GM23338 (cell line): ENCODE data around the gene TASP1. TPM values are rescaled to one million over a fixed set of nuclear protein-coding genes. Genes with fewer than 3 reads are reported as not detected.

Experiments
- ATAC-seq: fragments of 200-7000 bp; cut with Tn5 transposase; 3 replicates; pipeline ENCODE4 v1.9.1; 2020
- DNase-seq: peaks from one replicate; pipeline ENCODE4 v3.0.0-alpha.2; 2015; ENCODE audit warnings: low spot score
- H2AFZ ChIP-seq: fragments of 200-600 bp; sonication (generic); 2 replicates; pipeline ENCODE4 v1.8.0; 2016; ENCODE audit warnings: antibody characterized with exemption, mild to moderate bottlenecking, moderate library complexity
- H3F3A ChIP-seq: fragments of 200-600 bp; sonication (generic); replicated peaks from 2 replicates; pipeline ENCODE4 v1.8.0; 2017; ENCODE audit warnings: antibody characterized with exemption, mixed run types, low read depth
- H3K27ac ChIP-seq: fragments of 200-600 bp; sonication (generic); 2 replicates; pipeline ENCODE4 v1.6.1; 2016; ENCODE audit warnings: low read depth
- H3K27me3 ChIP-seq: fragments of 200-600 bp; sonication (generic); 2 replicates; pipeline ENCODE4 v1.8.0; 2016; ENCODE audit warnings: mild to moderate bottlenecking, mixed run types, moderate library complexity; ENCODE audit not compliant: insufficient read depth
- H3K36me3 ChIP-seq: fragments of 200-600 bp; sonication (generic); 2 replicates; pipeline ENCODE4 v1.8.0; 2016; ENCODE audit warnings: mild to moderate bottlenecking; ENCODE audit not compliant: insufficient read depth
- H3K4me1 ChIP-seq: fragments of 200-600 bp; sonication (generic); 2 replicates; pipeline ENCODE4 v1.8.0; 2016; ENCODE audit warnings: mild to moderate bottlenecking, moderate library complexity; ENCODE audit not compliant: insufficient read depth
- H3K4me2 ChIP-seq: fragments of 200-600 bp; sonication (generic); 2 replicates; pipeline ENCODE4 v1.7.1; 2017; ENCODE audit warnings: mixed run types
- H3K4me3 ChIP-seq: fragments of 200-600 bp; sonication (generic); 2 replicates; pipeline ENCODE4 v1.6.1; 2016; ENCODE audit warnings: mixed run types
- H3K79me2 ChIP-seq: fragments of 200-600 bp; sonication (generic); replicated peaks from 2 replicates; pipeline ENCODE4 v1.8.0; 2017; ENCODE audit warnings: mild to moderate bottlenecking; ENCODE audit not compliant: insufficient read depth
- H3K9me2 ChIP-seq: fragments of 200-600 bp; sonication (generic); 2 replicates; pipeline ENCODE4 v1.8.0; 2017; ENCODE audit not compliant: insufficient read depth
- H4K20me1 ChIP-seq: fragments of 200-600 bp; sonication (generic); replicated peaks from 2 replicates; pipeline ENCODE4 v1.8.0; 2017; ENCODE audit warnings: mild to moderate bottlenecking; ENCODE audit not compliant: insufficient read depth
- H3K27ac Mint-ChIP-seq: 2 replicates; pipeline ENCODE4 v1.8.0; 2020; ENCODE audit warnings: inconsistent platforms, mild to moderate bottlenecking, moderate library complexity, mixed read lengths
- H3K27me3 Mint-ChIP-seq: 3 replicates; pipeline ENCODE4 v1.8.0; 2022; ENCODE audit warnings: low read depth, mild to moderate bottlenecking, moderate library complexity, mixed read lengths, inconsistent platforms; ENCODE audit not compliant: insufficient read depth, poor library complexity
- H3K36me3 Mint-ChIP-seq: 3 replicates; pipeline ENCODE4 v1.8.0; 2021; ENCODE audit warnings: low read depth, mild to moderate bottlenecking, inconsistent platforms, moderate library complexity, mixed read lengths
- H3K4me1 Mint-ChIP-seq: 3 replicates; pipeline ENCODE4 v1.8.0; 2020; ENCODE audit warnings: mild to moderate bottlenecking, inconsistent platforms, mixed read lengths
- H3K4me3 Mint-ChIP-seq: 3 replicates; pipeline ENCODE4 v1.8.0; 2021; ENCODE audit warnings: moderate library complexity, mild to moderate bottlenecking, inconsistent platforms, mixed read lengths
- H3K9me3 Mint-ChIP-seq: 3 replicates; pipeline ENCODE4 v1.8.0; 2020; ENCODE audit warnings: moderate library complexity, mild to moderate bottlenecking, inconsistent platforms, mixed read lengths
- EZH2 ChIP-seq: fragments of 200-600 bp; sonication (generic); IDR thresholded peaks from one replicate; pipeline ENCODE4 v1.8.0; 2017; ENCODE audit warnings: antibody characterized with exemption, mild to moderate bottlenecking, low read depth; ENCODE audit not compliant: unreplicated experiment
- JUNB ChIP-seq: IDR thresholded peaks from one replicate; pipeline ENCODE4 v1.6.1; 2016; ENCODE audit warnings: antibody characterized with exemption; ENCODE audit not compliant: unreplicated experiment
- POLR2AphosphoS5 ChIP-seq: IDR thresholded peaks from 2 replicates; pipeline ENCODE4 v1.6.1; 2016; ENCODE audit warnings: antibody characterized with exemption, low read depth
- STAT1 ChIP-seq: IDR thresholded peaks from one replicate; pipeline ENCODE4 v1.6.1; 2016; ENCODE audit warnings: antibody characterized with exemption; ENCODE audit not compliant: unreplicated experiment
- ZNF114 ChIP-seq: fragments of 250-450 bp; sonication (Bioruptor Pico); IDR thresholded peaks from 2 replicates; pipeline ENCODE4 v1.5.0; 2020; ENCODE audit warnings: mild to moderate bottlenecking, moderate library complexity
- polyA plus RNA-seq: library from polyadenylated mRNA; unstranded; fragments of >200 nt; fragmentation: Nextera tagmentation; extraction: Ambion mirVana; gene quantifications from 2 replicates; pipeline ENCODE4 v1.2.1, GENCODE V29; 2016
- total RNA-seq: library from RNA; depleted of rRNA; stranded (reverse); fragments of >200 nt; shearing (Covaris generic); gene quantifications from 2 replicates; pipeline ENCODE4 v1.2.3, GENCODE V29; 2014
- TF ChIP-seq, protein P1 (sequence below): IDR thresholded peaks from 2 replicates; pipeline ENCODE4 v1.6.1; 2016; ENCODE audit warnings: antibody characterized with exemption
- TF ChIP-seq, protein P2 (sequence below): IDR thresholded peaks from one replicate; pipeline ENCODE4 v1.6.1; 2018; ENCODE audit warnings: antibody characterized with exemption; ENCODE audit not compliant: unreplicated experiment

The TASP1 gene
- total and polyA plus RNA-seq, 2 experiments from 2014 or later = 9.7 to 9.8 TPM

DNA sequence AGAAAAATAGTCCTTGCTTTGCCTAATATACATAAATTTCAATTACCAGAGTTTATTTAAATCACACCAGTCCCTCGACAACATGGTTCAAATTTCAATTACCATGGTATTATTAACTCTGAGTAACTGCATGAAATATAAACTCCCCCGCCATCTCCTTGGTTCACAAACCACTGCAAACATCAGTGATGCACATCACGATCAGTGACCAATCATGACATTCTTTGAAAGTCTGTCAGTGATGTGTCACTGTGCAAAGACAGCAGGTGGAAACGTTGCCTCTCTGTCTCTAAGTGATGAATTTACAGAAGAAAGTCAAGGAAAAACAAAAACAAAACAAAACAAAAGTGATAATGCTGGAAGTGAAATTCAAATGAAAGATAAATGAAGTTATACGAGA lies 86.7 kb downstream of the TASP1 start:
- DNase-seq (no peak), ATAC-seq (no peak)
- Histone ChIP-seq H3K27me3 (no peaks in the 10 kb centered on the region), H3K4me1 (no peaks in the 10 kb centered on the region), H4K20me1 (no peaks in the 10 kb centered on the region), H3K27ac (no peak overlapping the region), H3K4me2 (no peak overlapping the region), H3K79me2 (no peaks in the 10 kb centered on the region), H2AFZ (no peak overlapping the region), H3F3A (no peaks in the 10 kb centered on the region), H3K9me2 (peaks cover 4% of the 10 kb centered on the region; the same call in 1 of the 2 replicates), H3K4me3 (no peak overlapping the region), H3K36me3 (no peaks in the 10 kb centered on the region)
- Mint-ChIP-seq H3K27me3 (no peaks in the 10 kb centered on the region), H3K4me3 (no peak overlapping the region), H3K36me3 (peaks cover 3% of the 10 kb centered on the region; the same call in 1 of the 3 replicates), H3K4me1 (no peaks in the 10 kb centered on the region), H3K27ac (no peak overlapping the region), H3K9me3 (no peaks in the 10 kb centered on the region)
- TF ChIP-seq STAT1 (no peak), EZH2 (no peak), JUNB (no peak), POLR2AphosphoS5 (no peak), ZNF114 (CRISPR knock-in tag) (no peak)
- TF ChIP-seq, protein P1, sequence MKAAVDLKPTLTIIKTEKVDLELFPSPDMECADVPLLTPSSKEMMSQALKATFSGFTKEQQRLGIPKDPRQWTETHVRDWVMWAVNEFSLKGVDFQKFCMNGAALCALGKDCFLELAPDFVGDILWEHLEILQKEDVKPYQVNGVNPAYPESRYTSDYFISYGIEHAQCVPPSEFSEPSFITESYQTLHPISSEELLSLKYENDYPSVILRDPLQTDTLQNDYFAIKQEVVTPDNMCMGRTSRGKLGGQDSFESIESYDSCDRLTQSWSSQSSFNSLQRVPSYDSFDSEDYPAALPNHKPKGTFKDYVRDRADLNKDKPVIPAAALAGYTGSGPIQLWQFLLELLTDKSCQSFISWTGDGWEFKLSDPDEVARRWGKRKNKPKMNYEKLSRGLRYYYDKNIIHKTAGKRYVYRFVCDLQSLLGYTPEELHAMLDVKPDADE = no peak
- TF ChIP-seq, protein P2, sequence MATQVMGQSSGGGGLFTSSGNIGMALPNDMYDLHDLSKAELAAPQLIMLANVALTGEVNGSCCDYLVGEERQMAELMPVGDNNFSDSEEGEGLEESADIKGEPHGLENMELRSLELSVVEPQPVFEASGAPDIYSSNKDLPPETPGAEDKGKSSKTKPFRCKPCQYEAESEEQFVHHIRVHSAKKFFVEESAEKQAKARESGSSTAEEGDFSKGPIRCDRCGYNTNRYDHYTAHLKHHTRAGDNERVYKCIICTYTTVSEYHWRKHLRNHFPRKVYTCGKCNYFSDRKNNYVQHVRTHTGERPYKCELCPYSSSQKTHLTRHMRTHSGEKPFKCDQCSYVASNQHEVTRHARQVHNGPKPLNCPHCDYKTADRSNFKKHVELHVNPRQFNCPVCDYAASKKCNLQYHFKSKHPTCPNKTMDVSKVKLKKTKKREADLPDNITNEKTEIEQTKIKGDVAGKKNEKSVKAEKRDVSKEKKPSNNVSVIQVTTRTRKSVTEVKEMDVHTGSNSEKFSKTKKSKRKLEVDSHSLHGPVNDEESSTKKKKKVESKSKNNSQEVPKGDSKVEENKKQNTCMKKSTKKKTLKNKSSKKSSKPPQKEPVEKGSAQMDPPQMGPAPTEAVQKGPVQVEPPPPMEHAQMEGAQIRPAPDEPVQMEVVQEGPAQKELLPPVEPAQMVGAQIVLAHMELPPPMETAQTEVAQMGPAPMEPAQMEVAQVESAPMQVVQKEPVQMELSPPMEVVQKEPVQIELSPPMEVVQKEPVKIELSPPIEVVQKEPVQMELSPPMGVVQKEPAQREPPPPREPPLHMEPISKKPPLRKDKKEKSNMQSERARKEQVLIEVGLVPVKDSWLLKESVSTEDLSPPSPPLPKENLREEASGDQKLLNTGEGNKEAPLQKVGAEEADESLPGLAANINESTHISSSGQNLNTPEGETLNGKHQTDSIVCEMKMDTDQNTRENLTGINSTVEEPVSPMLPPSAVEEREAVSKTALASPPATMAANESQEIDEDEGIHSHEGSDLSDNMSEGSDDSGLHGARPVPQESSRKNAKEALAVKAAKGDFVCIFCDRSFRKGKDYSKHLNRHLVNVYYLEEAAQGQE = no peak

DNA sequence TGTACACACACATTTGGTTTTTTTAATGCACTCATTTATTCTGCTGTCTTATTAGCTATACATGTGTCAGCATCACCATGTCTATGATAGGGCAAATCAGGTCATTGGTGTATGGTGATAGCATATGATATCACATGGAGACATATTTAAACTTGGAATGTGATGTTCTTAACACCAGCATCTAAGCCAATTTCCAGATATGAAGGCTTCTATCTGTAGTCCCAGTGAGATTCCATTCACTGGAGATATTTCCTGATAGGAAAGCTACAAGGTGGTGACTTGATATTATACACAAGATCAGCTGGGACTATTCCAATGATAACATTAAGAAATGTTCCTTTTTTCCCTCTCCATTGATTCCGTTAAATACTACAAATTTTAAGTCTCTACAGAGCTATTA lies 89.3 kb downstream of the TASP1 start:
- Histone ChIP-seq H3K27me3 (no peaks in the 10 kb centered on the region), H3K79me2 (no peaks in the 10 kb centered on the region), H3F3A (no peaks in the 10 kb centered on the region), H3K27ac (no peak overlapping the region), H3K36me3 (no peaks in the 10 kb centered on the region), H3K4me3 (no peak overlapping the region), H2AFZ (no peak overlapping the region), H4K20me1 (no peaks in the 10 kb centered on the region), H3K4me2 (no peak overlapping the region), H3K4me1 (no peaks in the 10 kb centered on the region), H3K9me2 (no peaks in the 10 kb centered on the region)
- Mint-ChIP-seq H3K4me1 (peaks cover 3% of the 10 kb centered on the region; the same call in 2 of the 3 replicates), H3K27me3 (no peaks in the 10 kb centered on the region), H3K27ac (no peak overlapping the region), H3K36me3 (no peaks in the 10 kb centered on the region), H3K9me3 (no peaks in the 10 kb centered on the region), H3K4me3 (no peak overlapping the region)
- ATAC-seq (no peak), DNase-seq (no peak)
- TF ChIP-seq ZNF114 (CRISPR knock-in tag) = no peak
- TF ChIP-seq, protein P2 = no peak
